HG02970 (cell line): Measurements from ENCODE around the gene AZIN2.
"Not testable (repeated sequence)": the region's sequence is repeated elsewhere in the genome, so short reads cannot be mapped to it uniquely, and the experiment has no call there.

ENCODE experiments used
- ATAC-seq: cut with Tn5 transposase; IDR thresholded peaks from one replicate; pipeline ENCODE4 v1.9.1; 2021; ENCODE audit warnings: mild to moderate bottlenecking, moderate library complexity, moderate number of reproducible peaks; ENCODE audit not compliant: unreplicated experiment, low FRiP score

The AZIN2 gene

DNA sequence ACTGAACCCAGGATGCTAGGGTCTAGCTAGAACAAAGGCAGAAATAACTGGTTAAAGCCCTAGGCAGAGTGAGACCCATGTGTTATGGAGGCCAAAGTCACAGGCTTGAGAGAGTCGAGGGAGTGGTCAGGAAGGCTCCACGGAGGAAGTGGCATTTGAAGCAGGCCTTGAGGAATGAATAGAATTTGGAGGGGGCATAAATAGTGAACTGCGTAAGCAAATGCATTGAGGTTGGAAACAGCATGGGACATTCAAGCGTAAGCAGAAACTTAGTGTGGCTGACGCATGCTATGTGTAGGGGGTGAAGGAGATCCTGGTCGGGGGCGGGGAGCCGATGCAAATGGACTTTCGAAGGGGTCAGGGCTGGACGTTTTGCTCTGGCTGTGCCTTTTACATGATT lies 11.5 kb downstream of the AZIN2 start:
- no peak for ATAC-seq

DNA sequence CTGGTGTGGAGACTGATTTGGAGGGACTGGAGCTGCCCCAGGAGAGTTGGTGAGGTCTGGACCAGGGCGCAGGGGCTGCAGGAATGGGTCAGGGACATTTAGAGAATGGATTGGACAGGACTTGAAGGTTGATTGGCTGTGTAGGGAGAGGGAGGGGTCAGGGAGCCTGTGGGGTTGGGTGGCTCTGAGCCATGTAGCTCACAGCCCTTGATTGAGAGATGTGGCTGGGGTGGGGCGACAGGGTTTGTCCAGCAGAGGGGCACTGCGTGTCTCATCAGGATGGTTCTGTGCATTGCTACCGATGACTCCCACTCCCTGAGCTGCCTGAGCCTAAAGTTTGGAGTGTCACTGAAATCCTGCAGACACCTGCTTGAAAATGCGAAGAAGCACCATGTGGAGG lies 12.1 kb downstream of the AZIN2 start:
- no peak for ATAC-seq

DNA sequence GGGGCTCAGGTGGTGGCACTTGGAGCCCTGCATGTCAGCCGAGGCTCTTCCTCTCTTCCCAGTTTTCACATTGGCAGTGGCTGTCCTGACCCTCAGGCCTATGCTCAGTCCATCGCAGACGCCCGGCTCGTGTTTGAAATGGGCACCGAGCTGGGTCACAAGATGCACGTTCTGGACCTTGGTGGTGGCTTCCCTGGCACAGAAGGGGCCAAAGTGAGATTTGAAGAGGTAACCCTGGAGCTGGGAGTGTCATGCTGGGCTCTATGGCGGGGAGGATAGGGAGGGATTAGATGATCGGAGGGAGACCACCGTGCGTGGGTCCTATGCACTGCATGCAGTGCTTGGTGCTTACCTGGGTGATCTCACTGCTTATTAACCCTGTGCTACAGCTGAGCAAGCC lies 13.5 kb downstream of the AZIN2 start:
- no peak for ATAC-seq

DNA sequence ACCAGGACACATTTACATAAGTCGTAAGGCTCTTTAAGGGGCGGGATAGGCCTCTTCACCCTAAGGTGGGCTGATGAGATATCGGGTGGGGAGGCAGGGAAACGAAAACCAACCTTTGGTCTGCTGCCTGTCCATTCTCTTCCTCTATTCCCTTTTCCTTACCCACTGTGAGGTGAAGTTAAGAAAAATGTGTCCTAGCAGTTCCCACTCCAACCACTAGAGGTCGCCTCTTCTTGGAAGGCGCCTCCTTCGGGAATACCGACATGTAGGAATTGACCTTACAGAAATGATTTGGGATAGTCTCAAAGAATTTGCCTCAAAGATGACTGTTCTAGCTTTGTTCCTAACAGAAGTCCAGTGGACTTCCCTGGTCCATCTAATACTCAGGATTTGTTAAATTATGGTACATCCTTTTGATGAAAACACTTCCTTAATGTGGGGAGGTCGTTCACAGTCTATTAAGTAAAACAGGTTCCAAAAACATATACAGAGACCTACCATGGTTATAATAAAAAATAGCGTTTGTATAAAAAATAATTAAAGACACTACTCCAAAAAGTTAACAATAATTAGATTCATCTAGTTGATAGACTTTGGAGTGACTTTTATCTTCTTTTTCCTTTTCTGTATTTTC lies 14.1 kb downstream of the AZIN2 start:
- ATAC-seq: no peak

DNA sequence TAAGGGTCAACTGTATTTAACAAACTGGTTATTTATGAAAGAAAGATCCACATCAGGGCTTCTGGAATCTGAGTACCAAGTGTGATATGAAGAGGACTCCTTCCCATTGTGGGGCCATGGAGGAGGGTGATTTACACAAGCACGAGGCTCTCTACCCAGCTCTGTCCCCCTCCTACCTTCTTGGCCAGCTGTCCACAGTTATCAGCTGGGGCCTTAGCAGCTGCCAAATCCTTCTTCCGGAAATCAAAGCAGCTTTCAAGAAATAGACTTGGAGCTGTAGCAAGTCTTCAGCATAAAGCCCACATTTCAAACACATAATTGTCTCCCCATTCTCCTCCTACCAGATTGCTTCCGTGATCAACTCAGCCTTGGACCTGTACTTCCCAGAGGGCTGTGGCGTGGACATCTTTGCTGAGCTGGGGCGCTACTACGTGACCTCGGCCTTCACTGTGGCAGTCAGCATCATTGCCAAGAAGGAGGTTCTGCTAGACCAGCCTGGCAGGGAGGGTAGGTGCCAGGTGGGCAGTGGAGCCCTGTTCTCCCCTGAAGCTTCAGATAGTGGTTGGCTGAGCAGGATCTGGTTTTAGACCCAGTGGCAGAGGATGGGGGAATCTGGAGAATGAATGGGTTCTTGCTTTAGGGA lies 15.5 kb downstream of the AZIN2 start:
- ATAC-seq: no peak

DNA sequence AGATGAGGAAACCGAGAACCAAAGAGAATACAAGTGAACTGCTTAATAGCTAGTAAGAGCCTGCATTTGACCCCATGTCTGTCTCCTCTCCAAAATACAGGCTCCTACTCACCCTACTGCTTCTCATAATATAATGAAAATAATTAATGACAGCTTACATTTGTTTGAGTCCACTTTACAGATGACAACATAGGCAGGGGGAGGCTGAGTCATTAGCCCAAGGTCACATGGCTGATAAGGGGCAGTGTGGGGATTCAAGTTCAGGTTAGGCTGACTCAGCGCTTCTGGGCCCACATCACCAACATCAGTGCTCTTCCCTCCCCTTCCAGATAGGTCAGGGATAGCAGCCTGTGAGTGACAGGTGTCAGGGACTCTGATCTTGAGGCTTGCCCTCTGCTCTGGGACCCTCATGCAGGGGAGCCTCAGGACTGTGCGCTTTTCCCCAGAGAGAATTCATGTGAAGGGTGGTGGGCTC lies 16.2 kb downstream of the AZIN2 start:
- no peak for ATAC-seq

DNA sequence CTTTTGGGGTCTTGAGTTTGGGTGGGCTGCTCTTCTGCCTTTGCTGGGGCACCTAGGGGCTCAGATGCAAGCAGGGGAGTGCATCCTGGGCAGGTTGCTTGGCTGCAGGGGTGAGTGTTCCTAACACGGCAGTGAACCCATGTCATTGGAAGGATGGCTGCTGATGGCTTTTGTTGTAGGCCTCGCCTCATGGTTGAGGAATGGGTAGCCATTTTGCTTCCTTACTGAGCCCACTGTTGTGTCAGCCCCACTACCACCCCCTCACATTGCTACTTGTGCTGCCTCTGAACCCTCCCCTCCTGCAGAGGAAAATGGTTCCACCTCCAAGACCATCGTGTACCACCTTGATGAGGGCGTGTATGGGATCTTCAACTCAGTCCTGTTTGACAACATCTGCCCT lies 16.8 kb downstream of the AZIN2 start:
- no peak for ATAC-seq

DNA sequence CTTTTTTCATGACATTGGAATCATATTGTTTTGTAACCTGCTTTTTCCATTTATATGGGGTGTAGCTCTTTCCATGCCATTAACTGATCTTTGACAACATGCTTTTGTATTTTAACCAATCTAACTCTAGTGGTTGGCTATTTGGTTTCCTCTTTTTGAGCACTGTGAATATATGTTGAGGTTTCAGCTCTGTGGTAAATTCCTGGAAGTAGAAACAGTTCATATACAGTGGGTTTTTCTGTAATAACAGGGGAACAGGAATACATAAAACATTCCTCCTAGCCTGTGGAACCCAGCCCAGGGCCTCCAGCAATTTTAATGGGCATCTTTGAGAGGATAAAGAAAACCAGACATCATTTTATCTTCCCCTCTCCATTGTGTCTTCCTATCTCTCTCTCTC lies 17.4 kb downstream of the AZIN2 start:
- ATAC-seq: no peak

DNA sequence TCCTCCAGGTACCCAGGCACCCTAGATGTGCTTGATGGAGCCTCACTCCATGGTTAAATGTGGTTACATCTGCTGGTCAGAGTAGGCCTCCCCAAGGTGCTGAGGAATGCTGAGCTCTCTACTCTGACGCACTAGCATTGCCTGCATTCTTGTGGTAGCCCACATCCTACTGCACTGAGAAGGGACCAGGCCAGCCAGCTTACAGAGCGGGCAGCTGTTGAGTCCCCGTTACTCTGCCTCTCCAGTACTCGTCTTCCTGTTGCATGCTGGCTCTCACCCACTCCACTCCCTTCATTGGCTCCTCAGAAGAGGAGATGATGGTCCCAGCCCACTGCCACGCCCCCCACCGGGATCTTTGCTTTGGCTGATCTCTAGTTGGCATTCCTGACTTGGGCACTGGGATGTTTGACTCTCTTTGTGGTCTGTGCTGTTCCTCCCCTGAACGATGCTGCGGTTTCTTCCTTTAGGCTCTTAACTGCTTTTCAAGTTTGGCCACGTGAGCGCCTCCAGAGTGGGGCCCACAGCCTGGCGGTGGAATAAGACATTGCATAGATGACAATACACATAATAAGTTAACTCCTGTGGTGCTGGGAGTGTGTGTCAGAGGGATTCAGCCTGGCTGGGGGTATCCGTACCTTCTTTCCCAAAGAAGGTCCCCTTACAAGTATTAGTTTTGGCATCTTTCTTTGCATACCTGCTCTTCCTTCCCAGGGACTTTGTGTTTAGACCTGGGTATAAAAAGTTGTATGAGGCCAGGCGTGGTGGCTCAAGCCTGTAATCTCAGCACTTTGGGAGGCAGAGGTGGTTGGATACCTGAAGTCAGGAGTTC lies 18.6 kb downstream of the AZIN2 start:
- ATAC-seq: no peak

DNA sequence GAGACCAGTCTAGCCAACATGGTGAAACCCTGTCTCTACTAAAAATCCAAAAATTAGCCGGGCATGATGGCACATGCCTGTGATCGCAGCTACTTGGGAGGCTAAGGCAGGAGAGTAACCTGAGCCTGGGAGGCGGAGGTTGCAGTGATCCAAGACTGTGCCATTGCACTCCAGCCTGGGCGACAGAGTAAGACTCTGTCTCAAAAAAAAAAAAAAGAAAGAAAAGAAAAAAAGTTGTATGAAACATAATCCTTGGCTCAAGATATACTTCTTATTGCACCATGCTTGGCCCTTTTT lies 19.1 kb downstream of the AZIN2 start:
- not testable (repeated sequence) for ATAC-seq

DNA sequence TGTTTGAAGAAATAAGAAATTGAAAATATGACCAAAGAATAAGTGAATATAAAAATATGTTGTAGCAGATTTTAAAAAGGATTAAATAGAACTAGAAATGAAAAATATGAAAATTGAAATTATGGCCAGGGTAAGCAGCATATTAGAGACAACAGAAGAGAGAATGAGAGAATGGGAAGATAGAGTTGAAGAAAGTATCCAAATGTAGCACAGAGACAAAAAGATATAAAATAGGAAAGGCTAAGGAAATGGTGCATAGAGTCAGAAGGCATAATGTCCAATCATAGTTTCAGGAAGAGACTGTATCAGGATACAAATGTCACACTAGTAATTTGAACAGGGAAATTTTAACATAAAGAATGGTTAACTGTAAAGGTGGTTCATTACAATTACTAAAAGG lies 29.5 kb downstream of the AZIN2 start:
- ATAC-seq: no peak

DNA sequence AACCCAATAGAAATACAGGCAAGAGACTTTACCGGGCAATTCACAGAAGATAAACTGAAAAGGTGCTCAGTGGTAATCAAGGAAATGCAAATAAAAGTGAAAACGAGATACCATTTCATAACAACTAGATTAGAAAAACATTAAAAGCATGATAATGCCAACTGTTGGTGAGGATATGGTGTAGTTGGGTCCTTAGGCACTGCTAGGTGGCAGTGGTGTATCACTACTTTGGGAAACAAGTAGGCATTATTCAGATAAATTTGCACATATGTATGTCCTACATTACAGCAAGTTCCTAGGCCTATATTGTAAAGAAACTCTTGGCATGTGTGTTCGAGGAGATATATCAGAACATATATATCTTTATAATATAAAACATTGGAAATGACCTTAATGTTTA lies 31.0 kb downstream of the AZIN2 start:
- ATAC-seq: no peak

DNA sequence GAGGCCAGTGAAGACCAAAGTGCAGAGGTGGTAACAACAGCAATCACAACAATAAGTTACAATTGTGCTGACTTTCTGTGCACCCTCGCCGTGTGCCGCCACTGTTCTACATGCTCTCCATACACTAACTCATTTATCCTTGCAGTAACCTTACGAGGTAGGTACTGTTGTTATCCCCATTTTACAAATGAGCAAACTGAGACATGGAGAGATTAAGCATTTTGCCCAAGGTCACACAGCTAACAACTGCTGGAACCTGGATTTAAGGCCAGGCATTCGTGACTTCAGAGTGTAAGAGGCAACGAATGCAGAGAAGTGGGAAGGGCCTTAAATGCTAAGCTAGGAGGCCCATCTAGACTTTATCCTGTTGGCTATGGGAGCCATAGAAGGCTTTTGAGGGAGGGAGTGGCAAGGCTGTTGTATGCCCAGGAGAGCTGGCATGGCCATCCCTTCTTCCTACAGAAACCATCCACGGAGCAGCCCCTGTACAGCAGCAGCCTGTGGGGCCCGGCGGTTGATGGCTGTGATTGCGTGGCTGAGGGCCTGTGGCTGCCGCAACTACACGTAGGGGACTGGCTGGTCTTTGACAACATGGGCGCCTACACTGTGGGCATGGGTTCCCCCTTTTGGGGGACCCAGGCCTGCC lies 36.6 kb downstream of the AZIN2 start:
- no peak for ATAC-seq

DNA sequence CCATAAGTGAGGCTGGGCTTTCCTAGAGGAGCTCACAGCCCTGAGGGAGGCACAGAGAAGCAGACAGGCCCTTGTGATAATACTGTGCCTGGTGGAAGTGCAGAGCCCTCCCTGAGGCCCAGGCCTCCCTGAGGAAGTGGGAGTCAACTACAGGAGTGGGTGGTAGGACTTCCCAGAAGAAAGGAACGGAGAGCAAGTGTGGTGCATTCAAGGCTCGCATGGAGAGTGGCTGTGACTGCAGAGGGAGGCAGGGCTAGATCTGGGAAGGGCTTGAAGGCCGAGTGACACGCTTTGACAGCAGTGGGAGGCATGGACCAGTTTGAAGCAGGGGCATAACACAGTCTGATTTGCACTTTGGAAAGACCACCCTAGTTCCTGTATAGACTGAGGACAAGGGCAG lies 37.3 kb downstream of the AZIN2 start:
- no peak for ATAC-seq

DNA sequence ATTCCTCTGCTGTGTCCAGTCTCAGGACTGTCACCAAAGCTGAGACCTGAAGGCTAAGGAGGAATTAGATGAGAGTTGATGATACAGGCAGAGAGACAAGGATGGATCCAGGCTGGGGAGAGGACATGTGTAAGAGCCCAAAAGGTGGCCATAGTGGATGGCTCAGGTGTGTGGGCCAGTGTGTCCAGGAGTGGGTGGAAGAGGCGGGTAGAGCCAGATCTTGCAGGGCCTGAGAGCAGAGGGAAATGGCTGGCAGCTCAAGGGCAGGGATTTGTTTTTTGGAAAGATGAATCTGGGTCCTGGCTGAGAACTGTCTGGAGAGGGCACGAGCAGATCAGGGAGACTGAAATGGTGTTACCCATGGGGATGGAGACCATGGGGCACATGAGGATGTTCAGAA lies 38.1 kb downstream of the AZIN2 start:
- no peak for ATAC-seq

DNA sequence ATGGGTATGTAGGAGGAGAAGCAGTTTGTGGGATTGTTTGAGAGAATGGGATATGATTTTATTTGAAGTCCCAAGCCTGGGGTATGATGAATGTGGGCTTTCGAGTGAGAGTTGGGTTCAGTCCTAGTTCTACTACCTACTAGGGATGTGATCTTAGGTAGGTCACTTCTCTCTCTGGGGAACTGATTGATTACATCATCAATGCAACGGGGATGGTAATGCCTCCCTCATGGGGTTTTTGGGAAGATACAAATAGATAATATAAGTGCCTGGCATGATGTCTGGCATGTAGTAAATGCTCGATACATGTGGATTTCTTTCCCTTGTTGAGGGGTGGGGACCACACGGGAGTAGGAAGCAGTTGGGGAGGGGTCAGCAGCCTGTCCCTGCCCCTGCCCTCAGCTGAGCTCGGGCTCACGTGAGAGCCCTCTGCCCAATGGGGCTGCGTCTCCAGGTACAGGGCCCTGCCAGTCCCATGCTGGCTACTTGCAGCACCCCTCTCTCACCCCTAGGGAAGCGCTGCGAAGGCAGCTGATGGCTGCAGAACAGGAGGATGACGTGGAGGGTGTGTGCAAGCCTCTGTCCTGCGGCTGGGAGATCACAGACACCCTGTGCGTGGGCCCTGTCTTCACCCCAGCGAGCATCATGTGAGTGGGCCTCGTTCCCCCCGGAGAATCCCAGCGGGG lies 38.7 kb downstream of the AZIN2 start:
- no peak for ATAC-seq

DNA sequence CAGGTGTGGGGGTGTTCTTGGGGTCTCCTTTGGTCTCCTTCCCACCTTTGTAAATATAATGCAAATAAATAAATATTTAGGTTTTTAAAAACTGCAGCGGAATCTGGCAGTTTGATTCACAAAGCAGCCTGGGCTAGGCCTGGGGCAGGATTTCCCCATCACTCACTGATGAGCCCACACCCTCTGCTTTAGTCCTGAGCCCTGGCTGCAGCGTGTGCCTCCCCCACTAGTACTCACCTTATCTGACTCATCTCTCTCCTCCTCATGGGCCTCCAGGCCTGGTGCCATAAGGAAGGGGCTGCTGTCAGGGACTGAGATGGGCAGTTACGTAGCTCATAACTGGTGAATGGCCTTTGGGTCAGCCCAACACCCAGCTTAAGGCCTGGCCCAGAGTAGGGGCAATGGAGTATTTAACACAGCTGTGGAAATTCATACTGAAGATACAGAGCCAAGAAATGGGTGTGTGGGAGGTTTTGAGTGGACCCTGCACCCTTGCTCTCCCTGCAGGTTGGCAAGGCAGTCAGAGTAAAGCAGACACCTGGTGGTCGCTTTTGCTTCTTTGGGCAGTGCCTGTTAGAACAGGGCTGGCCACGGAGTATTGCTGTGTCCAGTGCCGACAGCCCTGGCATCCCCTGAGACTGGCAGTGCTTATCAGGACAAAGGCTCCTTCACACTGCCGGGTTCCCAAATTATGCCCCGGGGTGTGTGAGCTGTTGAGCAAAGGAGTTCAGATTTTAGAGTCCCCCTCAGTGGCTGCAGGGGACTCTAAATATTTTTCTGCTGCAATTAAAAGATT lies 39.7 kb downstream of the AZIN2 start:
- ATAC-seq: no peak

DNA sequence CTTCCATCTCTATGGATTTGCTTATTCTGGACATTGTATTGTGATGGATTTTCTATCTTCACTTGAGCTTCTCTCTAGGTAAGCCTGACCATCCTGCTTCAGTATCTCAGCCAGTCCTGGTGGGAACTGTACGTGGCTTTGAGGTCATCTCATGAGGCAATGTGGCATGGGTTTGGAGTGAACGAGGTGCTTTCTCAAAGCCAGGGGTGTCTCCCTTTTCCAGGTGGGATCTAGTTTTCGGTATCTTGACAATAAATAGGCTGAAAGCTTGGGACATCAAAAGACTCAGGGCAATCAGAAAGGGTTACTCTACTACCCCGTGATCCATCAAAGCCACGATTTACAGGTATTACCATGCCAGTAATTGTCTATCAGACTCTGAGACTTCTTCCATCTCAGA lies 40.8 kb downstream of the AZIN2 start:
- no peak for ATAC-seq

DNA sequence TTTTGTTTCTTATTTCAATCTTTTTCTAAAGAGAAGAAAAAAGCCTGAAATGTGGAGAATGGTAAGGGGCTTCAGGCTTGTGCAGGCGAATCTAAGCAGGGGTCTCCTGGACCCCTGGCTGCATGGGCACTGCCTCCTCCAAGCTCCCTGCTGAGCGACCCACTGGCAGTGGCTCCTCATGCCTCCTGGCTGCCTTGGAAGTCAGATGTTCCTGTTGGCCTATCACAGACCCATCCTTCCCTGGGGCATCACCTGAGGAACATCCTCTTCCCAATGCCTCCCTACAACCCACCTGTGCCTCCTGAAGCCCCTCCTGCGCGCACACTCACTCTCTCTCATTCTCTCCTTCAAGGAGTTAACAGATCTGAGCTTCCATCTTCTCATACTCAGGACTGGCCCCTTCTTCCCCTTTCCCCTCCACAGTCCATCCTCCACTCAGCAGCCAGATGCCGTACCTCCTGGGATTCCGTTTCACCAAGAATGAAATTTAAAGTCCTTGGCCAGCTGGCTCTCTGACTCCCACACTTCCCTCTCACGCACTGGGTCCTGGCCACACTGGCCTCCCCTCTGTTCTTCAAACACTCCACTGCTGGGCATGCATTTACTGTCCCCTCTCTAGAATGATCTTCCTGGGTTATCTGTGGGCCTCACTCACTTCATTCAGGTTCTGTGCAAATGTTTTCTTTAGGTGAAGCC lies 41.7 kb downstream of the AZIN2 start:
- no peak for ATAC-seq
